ENCODE data around the gene FAHD1.
A peak's percentile ranks its signal among the peaks of the same experiment; 100 is the strongest.

FAHD1 gene

DNA sequence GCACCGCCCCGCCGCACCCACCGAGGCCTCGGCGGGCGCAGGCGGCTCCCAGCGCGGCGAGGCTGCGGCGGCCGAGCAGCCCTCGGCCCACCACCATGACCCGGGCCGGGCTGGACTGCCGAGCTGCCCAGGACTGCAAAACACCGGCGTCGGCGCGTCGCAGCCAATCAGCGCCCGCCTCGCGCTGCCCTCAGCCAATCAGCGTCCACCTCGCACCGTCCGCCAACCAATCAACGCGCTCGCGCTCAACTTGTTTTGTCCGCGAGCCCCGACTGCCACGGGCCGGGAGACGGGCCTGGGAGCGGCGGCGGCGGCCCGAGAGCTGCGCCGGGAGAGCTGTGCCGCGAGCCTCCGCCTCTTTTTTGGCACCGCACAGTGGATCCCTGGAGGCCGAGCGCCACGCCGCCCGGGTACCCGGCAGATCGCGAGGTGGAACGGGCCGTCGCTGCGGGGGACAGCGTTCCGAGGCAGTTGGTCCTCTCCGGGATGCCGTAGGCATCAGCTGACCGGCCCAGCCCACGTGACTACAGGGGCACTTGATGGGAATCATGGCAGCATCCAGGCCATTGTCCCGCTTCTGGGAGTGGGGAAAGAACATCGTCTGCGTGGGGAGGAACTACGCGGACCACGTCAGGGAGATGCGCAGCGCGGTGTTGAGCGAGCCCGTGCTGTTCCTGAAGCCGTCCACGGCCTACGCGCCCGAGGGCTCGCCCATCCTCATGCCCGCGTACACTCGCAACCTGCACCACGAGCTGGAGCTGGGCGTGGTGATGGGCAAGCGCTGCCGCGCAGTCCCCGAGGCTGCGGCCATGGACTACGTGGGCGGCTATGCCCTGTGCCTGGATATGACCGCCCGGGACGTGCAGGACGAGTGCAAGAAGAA lies at the start of gene FAHD1, which contains the start of gene HAGH:
Gene FAHD1, plus strand, starts transcription at position 516 of the 883 bp plus-strand sequence. Its CDS starts 33 bp downstream, at position 549.
Gene HAGH, minus strand, starts transcription at position 135 of the 883 bp plus-strand sequence. Its CDS starts 38 bp downstream, at position 97.
- peak; percentile 78 to 79 for DNase-seq (ENCODE audit: low read depth in 2 of 2)

DNA sequence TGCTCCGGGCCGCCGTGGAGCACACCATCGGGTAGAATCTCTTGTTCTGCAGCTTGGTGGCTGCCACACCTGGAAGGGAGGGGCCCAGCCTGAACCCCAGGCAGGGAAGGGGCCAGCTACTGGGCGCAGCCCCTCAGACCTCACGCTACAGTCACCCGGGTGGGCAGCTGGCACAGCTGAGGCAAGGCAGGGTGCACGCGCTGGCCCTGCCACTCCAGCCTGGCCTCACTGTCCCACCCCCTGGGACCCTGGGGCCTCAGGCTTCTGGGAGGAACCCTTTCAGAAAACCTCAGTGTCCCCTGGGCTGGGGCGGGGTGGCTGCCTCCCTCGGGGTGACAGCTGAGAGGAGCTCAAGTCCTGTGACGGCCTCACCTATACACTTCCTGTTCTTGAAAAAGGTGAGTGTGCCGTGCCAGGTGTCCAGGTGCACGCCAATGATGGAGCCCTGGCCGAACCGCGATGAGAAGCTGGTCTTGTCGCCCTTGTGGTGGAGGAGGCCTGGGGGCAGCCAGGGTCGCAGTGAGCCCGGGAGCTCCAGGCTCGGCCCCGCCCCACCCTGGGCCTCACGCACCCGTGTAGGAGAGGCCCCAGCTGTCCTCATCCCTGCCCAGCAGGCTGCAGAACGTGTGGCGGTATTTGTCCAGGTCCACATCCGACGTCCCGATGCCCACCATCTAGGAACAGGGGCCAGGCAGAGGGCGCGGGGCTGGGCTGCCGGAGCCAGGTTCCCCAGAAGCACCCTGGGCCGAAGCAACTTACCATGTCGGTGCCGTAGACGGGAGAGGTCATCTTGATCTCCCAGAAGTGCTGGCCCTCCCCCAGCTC lies 49.4 kb upstream of the FAHD1 start:
- DNase-seq (ENCODE audit: low read depth in 2 of 2) = no peak

DNA sequence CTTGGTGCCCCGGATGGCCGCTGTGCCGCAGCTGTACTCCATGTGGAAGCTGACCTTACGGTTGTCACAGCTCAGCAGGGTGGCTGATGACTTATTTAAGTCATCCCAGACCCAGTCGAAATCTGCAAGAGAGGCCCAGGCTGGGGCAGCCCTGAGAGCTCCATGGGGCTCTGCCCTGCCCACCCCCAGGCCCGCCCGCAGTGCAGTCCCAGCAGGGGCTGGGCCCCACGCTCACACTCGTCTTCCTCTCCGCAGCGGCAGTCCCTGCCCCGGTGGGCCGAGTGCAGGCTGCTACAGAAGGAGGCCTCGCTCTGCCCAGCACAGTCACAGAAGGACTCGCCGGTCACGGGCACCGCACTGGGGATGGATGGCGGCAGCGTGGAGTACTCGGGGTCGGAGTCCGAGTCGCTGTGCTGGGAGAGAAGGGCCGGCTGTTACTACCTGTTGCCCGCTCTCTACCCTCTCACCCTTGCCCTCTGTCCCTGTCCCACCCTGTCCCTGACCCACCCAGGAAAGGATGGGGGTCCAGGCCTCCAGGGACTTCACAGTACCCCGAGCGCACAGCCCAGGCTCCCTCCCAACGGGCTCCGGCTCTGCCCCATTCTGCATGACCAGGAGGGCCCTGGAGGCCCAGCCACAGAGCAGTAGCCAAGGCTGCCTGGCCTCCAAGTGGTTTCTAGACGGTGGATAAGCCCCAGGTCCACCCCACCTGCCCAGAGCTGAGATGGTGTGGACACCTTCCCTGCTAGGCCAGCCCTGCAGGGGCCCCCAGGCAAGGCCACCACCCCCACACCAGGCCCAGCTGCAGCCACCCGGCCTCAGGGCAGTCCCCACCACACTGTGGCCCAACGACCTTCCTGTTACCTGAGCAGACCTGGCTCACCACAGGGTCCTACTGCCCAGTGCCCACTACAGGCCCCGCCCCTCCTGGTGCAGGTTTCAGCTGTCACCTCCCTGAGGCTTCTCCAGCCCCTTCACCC lies 48.5 kb upstream of the FAHD1 start:
- no peak for DNase-seq (ENCODE audit: low read depth in 2 of 2)

DNA sequence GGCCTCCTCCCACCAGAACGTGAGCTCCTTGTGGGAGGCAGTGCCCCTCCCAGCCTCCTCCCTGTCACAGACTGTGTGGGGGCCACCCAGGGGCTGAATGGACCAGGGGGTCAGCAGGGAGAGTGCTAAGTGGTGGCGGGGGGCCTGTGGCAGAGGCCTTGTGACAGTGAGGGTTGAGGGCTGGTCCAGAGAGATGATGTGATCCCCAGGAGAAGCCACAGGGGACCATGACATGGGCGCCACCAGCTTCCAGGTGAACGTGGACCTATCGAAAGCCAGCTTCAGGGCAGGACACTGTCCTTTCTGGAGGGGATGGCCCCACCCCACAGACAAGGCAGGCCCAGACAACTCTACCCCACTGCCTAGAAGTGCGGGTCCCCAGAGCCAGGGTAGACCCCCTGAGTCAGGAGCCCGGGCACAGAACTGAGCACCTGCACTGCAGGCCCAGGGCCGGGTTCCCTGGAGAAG lies 47.7 kb upstream of the FAHD1 start:
- no peak for DNase-seq (ENCODE audit: low read depth in 2 of 2)

DNA sequence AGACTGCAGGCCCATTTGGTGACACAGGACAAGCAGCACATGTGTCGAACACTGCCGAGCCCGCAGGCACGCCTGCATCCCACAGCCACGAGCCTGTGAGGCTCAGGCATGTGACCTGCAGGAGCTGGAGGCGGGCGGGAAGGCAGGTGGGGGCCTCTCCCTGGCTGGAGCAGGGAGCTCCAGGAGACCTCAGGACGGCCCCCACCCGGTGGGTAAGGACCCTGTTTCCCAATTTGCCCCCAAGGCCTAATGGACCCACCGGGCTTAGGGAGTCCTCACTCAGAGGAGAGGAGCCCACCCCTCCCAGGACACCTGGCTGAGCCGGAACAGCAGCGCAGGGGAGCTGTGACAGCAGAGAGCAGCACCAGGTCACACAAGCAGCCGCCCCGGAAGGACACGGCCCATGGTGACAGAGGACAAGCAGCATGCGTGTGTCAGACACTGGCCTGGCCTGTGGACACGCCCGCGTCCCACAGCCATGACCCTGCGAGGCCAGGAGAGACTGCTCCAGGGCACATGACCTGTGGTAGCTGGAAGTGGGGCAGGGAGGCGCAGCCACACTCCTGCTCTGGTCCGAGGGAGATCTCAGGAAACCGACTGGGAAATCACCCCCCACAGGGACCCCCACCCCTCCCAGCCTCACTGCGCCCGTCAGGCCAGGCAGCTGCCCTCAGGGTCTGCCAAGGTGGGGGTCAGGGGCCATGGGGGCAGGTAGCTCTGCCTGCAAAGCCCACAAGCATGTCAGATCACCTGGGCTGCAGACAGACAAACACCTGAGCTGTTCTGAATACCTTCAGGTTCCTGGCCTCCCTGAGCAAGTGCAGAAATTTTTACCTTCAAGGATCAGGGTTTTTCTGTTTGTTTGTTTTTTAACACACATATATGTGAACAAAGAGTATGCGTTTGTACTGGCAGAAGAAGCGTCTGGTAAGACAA lies 47.0 kb upstream of the FAHD1 start:
- DNase-seq (ENCODE audit: low read depth in 2 of 2) = no peak

DNA sequence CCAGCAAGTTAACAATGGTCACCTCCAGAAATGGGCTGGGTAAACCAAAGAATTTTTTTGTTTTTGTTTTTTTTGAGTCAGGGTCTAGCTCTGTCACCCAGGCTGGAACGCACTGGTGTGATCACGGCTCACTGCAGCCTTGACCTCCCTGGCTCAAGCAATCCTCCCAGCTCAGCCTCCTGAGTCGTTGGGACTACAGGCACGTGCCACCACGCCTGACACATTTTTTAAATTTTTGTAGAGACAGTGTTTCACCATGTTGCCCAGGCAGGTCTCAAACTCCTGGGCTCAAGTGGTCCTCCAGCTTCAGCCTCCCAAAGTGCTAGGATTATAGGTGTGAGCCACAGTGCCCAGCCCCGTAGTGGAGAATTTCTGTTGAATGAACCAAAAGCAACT lies 46.3 kb upstream of the FAHD1 start:
- DNase-seq (ENCODE audit: low read depth in 2 of 2) = no peak

DNA sequence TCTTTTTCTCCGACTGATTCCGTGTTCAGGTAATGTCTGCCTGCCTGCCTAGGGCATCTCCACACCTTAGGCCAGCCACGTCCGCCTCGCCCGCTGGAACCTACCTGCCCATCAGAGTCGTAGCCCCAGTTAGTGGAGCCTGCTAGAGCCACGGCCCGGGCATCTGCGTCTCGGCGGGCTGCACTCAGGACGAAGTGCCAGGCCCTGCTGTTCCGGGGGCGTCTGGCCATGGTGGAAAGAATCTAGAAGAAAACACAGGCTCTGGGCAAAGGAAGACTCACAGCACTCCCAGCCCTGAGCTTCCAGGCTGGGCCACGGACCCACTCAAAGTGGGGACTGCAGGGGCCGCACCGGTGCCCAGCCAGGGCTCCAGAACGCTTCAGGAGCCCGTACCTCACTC lies 45.8 kb upstream of the FAHD1 start:
- DNase-seq (ENCODE audit: low read depth in 2 of 2) = no peak

DNA sequence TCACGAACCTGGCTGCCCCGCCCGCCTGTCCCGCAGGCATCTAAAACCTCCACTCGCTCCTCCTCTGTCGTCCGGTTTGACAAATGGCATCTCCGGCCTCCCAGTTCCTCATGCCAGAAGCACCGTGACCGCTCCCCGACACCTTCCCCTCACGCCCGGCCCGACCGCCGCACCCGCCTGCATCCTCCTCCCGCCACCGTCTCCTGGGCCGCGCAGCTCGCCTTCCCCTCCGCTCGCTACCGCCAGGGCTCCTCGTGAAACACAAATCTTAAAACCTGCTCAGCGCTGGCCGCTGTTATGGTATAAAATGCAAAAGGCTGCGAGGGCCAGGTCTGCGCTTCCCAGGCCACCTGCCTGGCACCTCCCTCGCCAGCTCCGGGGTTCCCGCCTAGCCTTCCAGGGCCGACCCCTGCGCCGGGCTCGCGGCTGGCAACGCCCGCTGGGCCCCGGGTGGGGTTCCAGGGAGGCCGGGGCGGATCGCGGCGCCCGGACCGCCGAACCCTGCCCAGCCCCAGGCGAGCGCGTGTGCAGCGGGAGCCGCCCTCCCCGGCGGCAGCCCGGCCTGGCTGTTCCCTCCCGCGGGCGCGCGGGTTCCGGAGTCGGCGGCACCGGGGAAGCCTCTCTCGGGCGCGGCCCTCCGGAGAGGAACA lies 45.1 kb upstream of the FAHD1 start:
- no peak for DNase-seq (ENCODE audit: low read depth in 2 of 2)

DNA sequence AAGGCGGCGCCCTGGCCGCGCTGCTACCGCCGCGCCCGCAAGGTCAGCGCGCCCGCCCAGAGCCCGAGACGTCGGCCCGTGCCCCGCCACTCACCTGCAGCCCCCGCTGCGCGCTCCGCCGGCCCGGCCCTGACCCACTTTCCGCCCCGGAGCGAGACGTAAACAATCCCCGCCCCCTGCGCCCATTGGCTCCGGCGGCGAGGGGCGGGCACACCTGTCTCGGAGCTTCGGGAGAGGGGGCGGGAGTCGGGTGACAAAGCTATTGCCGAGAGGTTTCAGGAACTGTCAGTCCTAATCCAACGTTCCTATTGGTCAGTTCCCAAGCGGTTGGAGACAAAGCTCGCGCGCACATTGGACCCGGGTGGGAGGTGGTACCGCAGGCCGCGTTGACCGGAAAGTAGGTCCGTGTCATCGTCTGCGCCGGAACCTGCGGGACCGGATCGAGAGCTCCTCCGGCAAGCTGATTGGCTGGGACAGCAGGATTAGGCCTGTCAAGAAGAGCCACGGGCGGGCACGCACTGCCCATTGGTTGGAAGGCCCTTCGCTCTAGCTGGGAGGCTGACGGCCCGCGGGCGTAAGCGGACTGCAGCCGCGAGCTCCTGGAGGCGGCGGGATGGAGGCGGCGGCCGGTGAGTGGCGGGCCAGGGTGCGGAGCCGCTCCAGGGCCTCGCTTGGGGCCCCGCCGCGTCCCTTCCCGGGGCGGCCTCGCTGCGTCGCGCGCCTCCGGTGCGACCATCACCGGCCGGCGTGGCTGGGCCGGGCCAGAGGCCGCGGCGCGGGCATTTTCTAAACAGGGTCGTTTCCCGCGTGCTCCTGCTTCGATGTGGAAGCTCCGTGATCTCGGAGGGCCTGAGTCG lies 44.4 kb upstream of the FAHD1 start, which contains the start of the genes NUBP2 and SPSB3:
Gene NUBP2, plus strand, starts transcription at position 553 of the 857 bp plus-strand sequence. Its CDS starts 61 bp downstream, at position 614.
Gene SPSB3, minus strand, starts transcription at position 164 of the 857 bp plus-strand sequence. CDS start 1,088 bp downstream, outside the sequence.
- DNase-seq (ENCODE audit: low read depth in 2 of 2) = peak; percentile 100

DNA sequence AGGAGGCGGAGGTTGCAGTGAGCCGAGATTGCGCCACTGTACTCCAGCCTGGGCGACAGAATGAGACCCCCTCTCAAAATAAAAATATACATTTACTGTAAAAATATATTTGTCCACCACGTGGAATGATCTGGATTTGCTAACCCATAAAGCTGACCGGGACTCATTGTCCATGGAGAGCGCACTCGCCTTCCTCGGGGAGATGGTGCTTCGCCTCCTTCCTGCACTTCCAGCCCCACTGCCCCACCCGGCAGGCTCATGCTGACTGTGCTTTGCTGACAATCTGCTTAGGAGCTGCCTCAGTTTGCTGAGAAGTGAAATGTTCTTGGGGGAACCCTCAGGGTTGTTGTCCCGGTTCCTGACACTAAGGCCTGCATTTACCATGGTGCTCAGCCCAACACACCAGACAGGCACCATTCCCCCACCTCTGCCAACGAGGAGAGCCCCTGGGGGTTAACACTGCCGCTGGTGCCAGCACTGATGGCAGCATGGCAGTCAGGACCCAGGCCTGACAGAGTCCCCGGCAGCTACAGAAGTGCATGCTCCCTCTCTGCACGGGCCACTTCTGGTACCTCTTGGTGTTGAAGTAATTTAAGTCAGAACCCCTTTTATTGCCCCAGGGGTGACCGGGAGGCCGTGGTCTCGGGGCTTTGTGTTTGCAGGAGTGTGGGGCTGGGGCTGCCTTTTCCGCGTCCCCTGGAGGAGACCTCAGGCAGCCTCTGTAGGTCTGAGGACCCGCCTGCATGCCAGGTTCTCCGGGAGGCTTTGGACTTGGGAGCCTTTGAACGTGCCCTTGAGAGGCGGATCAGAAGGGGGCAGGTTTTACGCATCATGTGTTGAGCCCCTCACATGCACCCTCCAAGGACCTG lies 41.8 kb upstream of the FAHD1 start:
- DNase-seq (ENCODE audit: low read depth in 2 of 2) = no peak

DNA sequence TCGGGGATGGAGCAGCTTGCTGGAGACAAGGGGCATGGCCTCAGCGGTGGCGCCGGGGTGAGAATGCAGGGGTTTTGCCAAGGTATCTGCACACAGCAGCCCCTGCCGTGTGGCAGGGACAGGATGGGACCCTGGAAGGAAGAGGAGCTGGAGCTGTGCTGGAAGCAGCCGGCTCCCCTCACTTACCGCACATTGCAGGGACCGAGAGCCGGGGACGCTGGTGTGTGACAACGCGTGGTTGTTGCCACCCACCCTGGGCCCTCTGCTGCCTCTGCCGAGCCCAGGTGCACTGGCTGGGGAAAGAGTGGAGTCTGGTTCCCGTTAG lies 41.2 kb upstream of the FAHD1 start:
- no peak for DNase-seq (ENCODE audit: low read depth in 2 of 2)

DNA sequence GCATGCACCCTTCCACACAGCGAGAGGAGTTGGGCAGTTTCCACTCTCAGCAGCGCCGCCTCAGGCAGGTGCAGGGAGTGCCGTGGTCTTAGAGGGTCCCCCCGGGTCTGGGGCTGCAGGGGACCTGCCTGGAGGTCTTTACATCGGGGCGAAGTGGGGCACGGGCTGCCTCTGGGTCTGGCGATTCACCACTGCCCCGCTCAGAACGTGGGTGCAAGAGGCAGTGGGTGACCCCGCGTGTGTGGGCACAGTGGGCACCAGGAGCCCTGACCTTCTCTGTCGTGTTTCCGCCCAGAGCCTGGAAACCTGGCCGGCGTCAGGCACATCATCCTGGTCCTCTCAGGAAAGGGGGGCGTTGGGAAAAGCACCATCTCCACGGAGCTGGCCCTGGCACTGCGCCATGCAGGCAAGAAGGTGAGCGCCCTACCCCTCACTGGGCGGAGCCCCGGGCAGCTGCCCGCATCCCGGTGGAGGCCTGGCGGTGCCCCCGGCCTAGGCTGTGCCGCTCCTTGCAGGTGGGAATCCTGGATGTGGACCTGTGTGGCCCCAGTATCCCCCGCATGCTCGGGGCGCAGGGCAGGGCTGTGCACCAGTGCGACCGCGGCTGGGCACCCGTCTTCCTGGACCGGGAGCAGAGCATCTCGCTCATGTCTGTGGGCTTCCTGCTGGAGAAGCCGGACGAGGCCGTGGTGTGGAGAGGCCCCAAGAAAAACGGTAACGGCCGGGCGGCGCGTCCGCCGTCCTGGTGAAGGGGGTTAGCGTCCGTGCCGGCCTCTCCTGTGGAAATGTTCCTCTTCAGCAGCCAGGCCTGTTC lies 40.6 kb upstream of the FAHD1 start:
- no peak for DNase-seq (ENCODE audit: low read depth in 2 of 2)

DNA sequence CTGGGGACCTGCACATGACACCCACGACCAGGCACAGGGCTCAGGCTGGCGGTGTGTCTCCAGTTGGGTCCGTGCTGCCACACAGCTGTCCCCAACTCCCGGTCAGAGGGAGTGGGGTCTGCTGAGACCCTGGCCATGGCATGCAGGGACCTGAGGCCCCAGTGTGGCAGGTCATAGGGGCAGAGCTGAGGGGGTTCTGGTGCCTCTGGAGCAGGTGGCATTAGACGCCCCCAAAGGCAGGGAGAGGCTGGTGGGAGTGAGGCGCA lies 40.0 kb upstream of the FAHD1 start:
- no peak for DNase-seq (ENCODE audit: low read depth in 2 of 2)

DNA sequence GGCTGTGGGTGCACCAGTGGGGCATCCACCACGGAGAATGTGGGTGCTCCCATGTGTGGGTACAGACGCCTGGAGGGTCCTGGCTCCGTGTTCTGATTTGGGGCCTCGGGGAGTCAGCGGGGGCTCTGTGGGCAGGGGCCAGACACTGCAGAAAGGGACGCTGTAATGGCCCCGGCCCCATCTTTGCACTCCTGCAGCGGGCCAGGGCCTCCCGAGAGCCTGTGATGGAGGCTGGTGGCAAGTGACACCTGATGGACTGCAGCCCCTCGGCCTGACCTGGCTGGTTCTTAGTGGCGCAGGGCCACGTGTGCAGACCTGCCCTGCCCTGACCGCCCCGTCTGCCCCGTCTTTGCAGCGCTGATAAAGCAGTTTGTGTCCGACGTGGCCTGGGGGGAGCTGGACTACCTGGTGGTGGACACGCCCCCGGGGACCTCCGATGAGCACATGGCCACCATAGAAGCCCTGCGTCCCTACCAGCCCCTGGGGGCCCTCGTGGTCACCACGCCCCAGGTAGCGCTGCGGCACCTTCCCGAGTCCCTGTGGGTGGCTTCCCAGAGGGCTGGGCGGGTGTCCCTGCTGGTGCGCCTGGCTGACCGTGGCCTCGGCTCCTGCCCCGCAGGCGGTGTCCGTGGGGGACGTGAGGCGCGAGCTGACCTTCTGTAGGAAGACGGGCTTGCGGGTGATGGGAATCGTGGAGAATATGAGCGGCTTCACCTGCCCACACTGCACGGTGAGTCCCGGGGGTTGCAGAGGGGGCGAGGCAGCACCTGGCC lies 39.5 kb upstream of the FAHD1 start:
- no peak for DNase-seq (ENCODE audit: low read depth in 2 of 2)

DNA sequence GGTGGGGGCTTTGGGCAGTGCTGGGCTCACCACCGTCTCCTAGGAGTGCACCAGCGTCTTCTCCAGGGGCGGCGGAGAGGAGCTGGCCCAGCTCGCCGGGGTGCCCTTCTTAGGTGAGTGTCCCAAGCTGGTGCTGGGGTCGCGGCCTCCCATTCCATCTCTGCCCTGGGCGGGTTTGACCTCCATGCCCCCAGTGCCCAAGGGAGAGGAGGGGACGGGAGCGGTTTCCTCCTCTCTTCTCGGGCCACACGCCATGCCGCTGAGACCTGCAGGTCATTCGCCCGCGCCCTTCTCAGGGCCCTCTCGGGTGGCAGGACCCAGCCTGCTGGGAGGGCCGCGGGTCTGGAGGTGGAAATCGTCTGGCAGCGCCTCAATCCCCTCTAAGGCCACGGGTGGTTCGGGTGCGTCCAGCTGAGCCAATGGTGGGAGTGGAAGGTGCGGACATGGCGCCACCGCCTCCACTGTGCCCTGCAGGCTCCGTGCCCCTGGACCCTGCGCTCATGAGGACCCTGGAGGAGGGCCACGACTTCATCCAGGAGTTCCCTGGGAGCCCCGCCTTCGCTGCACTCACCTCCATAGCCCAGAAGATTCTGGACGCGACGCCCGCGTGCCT lies 38.8 kb upstream of the FAHD1 start:
- no peak for DNase-seq (ENCODE audit: low read depth in 2 of 2)

DNA sequence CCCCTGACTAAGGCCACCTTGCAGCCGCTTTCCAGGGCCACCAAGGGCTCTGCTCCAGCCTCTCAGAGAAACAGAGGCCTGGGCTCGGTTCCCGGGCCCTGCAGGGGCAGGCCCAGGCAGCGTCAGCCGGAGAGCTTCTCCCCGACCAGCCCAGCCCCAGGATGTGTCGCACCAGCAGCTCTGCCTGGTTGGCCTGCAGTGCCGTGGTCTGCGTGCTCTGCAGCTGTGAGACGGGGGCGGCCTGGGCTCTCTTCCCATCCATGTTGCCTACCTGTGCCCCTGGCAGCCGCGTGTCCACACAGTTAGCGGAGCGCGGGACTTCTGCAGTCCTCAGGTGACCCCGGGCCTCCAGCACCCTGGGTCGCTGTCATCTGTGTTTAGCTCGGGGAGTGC lies 38.3 kb upstream of the FAHD1 start:
- no peak for DNase-seq (ENCODE audit: low read depth in 2 of 2)
